ENCODE measurements around the gene CYTH4.

GRCh38 chr22:37289156-37289735, 6.9 kb downstream of the CYTH4 start:
- TF ChIP-seq, protein P1, sequence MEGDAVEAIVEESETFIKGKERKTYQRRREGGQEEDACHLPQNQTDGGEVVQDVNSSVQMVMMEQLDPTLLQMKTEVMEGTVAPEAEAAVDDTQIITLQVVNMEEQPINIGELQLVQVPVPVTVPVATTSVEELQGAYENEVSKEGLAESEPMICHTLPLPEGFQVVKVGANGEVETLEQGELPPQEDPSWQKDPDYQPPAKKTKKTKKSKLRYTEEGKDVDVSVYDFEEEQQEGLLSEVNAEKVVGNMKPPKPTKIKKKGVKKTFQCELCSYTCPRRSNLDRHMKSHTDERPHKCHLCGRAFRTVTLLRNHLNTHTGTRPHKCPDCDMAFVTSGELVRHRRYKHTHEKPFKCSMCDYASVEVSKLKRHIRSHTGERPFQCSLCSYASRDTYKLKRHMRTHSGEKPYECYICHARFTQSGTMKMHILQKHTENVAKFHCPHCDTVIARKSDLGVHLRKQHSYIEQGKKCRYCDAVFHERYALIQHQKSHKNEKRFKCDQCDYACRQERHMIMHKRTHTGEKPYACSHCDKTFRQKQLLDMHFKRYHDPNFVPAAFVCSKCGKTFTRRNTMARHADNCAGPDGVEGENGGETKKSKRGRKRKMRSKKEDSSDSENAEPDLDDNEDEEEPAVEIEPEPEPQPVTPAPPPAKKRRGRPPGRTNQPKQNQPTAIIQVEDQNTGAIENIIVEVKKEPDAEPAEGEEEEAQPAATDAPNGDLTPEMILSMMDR (IDR thresholded peaks at IDR 0.05) = no peak
- TF ChIP-seq EP300 (IDR thresholded peaks at IDR 0.05) = no peak
- TF ChIP-seq POLR2A (IDR thresholded peaks at IDR 0.05) = no peak

All from stomach (tissue), 4 donors.